ENCODE measurements around the gene RNF150.

The RNF150 gene

GRCh38 chr4:140969296-140969695, 164.0 kb downstream of the RNF150 start:
- no peak for DNase-seq

- DNase-seq: no peak
Measured at GRCh38 chr4:140968371-140968770, 164.9 kb downstream of the RNF150 start.

- DNase-seq: no peak
Measured at GRCh38 chr4:140963883-140964282, 169.4 kb downstream of the RNF150 start.

- no peak for DNase-seq
Measured at GRCh38 chr4:140955641-140956040, 177.6 kb downstream of the RNF150 start.

GRCh38 chr4:140952717-140953116, 180.6 kb downstream of the RNF150 start:
- no peak for DNase-seq

- no peak for DNase-seq
Measured at GRCh38 chr4:140947506-140947905, 185.8 kb downstream of the RNF150 start.

- DNase-seq: no peak
Measured at GRCh38 chr4:140945106-140945505, 188.2 kb downstream of the RNF150 start.

GRCh38 chr4:140944572-140944971, 188.7 kb downstream of the RNF150 start:
- no peak for DNase-seq

GRCh38 chr4:140944199-140944515, 189.1 kb downstream of the RNF150 start:
- DNase-seq: no peak

GRCh38 chr4:140943486-140944198, 189.6 kb downstream of the RNF150 start:
- DNase-seq: no peak

GRCh38 chr4:140940589-140940988, 192.7 kb downstream of the RNF150 start:
- no peak for DNase-seq

- DNase-seq: no peak
Measured at GRCh38 chr4:140937866-140938265, 195.4 kb downstream of the RNF150 start.

- DNase-seq: no peak
Measured at GRCh38 chr4:140935254-140935653, 198.0 kb downstream of the RNF150 start.

- DNase-seq: no peak
Measured at GRCh38 chr4:140932501-140933045, 200.7 kb downstream of the RNF150 start.

GRCh38 chr4:140931911-140932310, 201.4 kb downstream of the RNF150 start:
- no peak for DNase-seq

GRCh38 chr4:140930557-140930956, 202.7 kb downstream of the RNF150 start:
- DNase-seq: no peak

GRCh38 chr4:140930011-140930410, 203.3 kb downstream of the RNF150 start:
- no peak for DNase-seq

GRCh38 chr4:140928880-140929279, 204.4 kb downstream of the RNF150 start:
- DNase-seq: no peak

- no peak for DNase-seq
Measured at GRCh38 chr4:140926672-140927071, 206.6 kb downstream of the RNF150 start.

GRCh38 chr4:140925417-140925816, 207.9 kb downstream of the RNF150 start:
- no peak for DNase-seq

GRCh38 chr4:140924761-140925392, 208.4 kb downstream of the RNF150 start:
- DNase-seq: no peak

GRCh38 chr4:140906993-140907962, 226.0 kb downstream of the RNF150 start:
- no peak for DNase-seq

GRCh38 chr4:140904904-140905303, 228.4 kb downstream of the RNF150 start:
- no peak for DNase-seq

All from stimulated activated CD4-positive, alpha-beta T cell treated with anti-CD3 and anti-CD28 coated beads, Interleukin-4, amount 100 ng/mL, for 24 hours (primary cell).